ENCODE data around the gene EPS15. TPM values are rescaled to one million over a fixed set of nuclear protein-coding genes. Genes with fewer than 3 reads are reported as not detected.
A peak's percentile ranks its signal among the peaks of the same experiment; 100 is the strongest.

The EPS15 gene
- total RNA-seq, 1 experiment from 2014 or later, result 54.4 TPM

DNA sequence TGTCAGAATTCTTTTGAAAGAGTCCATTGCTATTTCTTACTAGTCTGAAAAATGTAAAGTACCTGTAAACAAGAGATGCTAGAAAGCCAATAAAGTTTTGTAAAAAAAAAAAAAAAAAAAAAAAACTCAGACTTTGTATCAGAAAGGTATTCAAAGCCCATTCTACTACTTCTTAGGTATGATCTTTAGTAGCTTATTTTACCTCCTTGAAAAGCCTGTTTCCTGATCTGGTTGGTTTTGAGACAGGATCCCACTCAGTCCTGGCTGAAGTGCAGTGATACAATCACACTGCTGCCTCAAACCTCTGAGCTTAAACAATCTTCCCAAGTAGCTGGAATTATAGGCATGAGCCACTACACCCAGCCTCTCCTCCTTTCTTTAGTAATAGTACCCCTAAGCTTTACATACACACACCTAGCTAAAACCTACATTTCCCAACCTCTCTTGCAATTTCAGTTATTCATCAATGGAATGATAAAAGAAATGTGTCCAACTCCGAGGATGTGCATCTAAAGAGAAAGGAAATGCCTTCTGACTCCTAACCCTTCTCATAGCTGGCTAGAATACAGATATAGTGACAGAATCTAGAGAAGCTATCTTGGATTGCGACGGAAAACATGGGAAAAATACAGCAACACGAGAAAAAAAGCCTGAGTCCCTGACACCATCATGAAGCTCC lies 30.6 kb downstream of the EPS15 start:
- in situ Hi-C loops (cut with HindIII; ENCODE audit: low pct_unique_long_range_greater_than_20kb, low sequenced_read_pairs), result no loop called here
- Histone ChIP-seq H3K27ac (ENCODE audit: low read length) (0 out of 2 replicates have a peak overlapping the region, but pooled peaks have one; percentile 26), H3K9me3 (ENCODE audit: control insufficient read depth, insufficient read depth, low read depth, low read length) (no peaks in the 10 kb centered on the region), H3K36me3 (ENCODE audit: control insufficient read depth, insufficient read depth, low read length) (no peaks in the 10 kb centered on the region), H3K4me3 (ENCODE audit: low read depth in 2 of 2, low read length in 2 of 2) (no peak overlapping the region), H3K27me3 (ENCODE audit: control insufficient read depth, insufficient read depth, low read length) (no peaks in the 10 kb centered on the region), H3K4me1 (ENCODE audit: control insufficient read depth, insufficient read depth, low read length) (peaks cover 24% of the 10 kb centered on the region)
- intact Hi-C loops (cut with micrococcal nuclease; ENCODE audit: unreplicated experiment), result no loop called here
- TF ChIP-seq, protein P1, sequence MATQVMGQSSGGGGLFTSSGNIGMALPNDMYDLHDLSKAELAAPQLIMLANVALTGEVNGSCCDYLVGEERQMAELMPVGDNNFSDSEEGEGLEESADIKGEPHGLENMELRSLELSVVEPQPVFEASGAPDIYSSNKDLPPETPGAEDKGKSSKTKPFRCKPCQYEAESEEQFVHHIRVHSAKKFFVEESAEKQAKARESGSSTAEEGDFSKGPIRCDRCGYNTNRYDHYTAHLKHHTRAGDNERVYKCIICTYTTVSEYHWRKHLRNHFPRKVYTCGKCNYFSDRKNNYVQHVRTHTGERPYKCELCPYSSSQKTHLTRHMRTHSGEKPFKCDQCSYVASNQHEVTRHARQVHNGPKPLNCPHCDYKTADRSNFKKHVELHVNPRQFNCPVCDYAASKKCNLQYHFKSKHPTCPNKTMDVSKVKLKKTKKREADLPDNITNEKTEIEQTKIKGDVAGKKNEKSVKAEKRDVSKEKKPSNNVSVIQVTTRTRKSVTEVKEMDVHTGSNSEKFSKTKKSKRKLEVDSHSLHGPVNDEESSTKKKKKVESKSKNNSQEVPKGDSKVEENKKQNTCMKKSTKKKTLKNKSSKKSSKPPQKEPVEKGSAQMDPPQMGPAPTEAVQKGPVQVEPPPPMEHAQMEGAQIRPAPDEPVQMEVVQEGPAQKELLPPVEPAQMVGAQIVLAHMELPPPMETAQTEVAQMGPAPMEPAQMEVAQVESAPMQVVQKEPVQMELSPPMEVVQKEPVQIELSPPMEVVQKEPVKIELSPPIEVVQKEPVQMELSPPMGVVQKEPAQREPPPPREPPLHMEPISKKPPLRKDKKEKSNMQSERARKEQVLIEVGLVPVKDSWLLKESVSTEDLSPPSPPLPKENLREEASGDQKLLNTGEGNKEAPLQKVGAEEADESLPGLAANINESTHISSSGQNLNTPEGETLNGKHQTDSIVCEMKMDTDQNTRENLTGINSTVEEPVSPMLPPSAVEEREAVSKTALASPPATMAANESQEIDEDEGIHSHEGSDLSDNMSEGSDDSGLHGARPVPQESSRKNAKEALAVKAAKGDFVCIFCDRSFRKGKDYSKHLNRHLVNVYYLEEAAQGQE (IDR thresholded peaks at IDR 0.05; ENCODE audit: insufficient read depth in 1 of 2, low read depth in 2 of 2, low read length in 1 of 2), result no peak
- TF ChIP-seq, protein P2, sequence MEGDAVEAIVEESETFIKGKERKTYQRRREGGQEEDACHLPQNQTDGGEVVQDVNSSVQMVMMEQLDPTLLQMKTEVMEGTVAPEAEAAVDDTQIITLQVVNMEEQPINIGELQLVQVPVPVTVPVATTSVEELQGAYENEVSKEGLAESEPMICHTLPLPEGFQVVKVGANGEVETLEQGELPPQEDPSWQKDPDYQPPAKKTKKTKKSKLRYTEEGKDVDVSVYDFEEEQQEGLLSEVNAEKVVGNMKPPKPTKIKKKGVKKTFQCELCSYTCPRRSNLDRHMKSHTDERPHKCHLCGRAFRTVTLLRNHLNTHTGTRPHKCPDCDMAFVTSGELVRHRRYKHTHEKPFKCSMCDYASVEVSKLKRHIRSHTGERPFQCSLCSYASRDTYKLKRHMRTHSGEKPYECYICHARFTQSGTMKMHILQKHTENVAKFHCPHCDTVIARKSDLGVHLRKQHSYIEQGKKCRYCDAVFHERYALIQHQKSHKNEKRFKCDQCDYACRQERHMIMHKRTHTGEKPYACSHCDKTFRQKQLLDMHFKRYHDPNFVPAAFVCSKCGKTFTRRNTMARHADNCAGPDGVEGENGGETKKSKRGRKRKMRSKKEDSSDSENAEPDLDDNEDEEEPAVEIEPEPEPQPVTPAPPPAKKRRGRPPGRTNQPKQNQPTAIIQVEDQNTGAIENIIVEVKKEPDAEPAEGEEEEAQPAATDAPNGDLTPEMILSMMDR (IDR thresholded peaks at IDR 0.05), result no peak
- TF ChIP-seq POLR2AphosphoS5 (IDR thresholded peaks at IDR 0.05; ENCODE audit: low read depth, low read length), result no peak
- no peak for TF ChIP-seq SIN3A (IDR thresholded peaks at IDR 0.05; ENCODE audit: borderline replicate concordance, insufficient read depth, low read depth, low read length)
- BruUV-seq (replicated peaks), result no TSS peak
- DNase-seq (ENCODE audit: low read depth, low spot score), result no peak
- ChIA-PET POLR2A (interaction anchor here (0.6 kb wide), 1 partner anchor 364 kb away, joined by 5 read pairs; no protein-coding TSS in a partner anchor), CTCF (no interaction called here)
- ATAC-seq, result peak; percentile 57; the same call in 1 of the 2 replicates

DNA sequence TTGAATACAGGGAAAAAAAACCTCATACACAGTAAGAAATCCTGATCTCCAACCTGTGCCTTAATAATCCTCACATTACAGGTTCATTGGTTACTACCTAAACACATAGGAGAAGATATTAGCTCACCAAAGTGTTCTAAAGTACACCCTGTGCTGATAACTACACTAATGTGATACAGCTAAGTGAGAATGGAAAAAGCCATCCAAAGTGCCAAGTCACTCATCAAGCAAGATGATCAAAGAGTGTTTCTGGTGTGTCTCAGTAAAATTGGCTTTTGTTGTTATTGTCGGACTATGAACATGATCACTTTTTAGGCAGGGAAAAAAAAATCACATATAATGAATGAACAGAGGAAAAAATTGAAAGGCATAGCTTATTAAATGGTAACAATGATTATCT lies 31.4 kb downstream of the EPS15 start:
- H3K36me3 ChIP-seq (ENCODE audit: control insufficient read depth, insufficient read depth, low read length), result no peaks in the 10 kb centered on the region
- H3K9me3 ChIP-seq (ENCODE audit: control insufficient read depth, insufficient read depth, low read depth, low read length), result no peaks in the 10 kb centered on the region
- in situ Hi-C loops (cut with HindIII; ENCODE audit: low pct_unique_long_range_greater_than_20kb, low sequenced_read_pairs), result no loop called here
- TF ChIP-seq, protein P1 (IDR thresholded peaks at IDR 0.05; ENCODE audit: insufficient read depth in 1 of 2, low read depth in 2 of 2, low read length in 1 of 2), result no peak
- TF ChIP-seq SIN3A (IDR thresholded peaks at IDR 0.05; ENCODE audit: borderline replicate concordance, insufficient read depth, low read depth, low read length), result no peak
- TF ChIP-seq, protein P2 (IDR thresholded peaks at IDR 0.05), result no peak
- H3K4me1 ChIP-seq (ENCODE audit: control insufficient read depth, insufficient read depth, low read length), result peaks cover 23% of the 10 kb centered on the region
- intact Hi-C loops (cut with micrococcal nuclease; ENCODE audit: unreplicated experiment), result no loop called here
- no TSS peak for BruUV-seq (replicated peaks)
- no peak overlapping the region for H3K4me3 ChIP-seq (ENCODE audit: low read depth in 2 of 2, low read length in 2 of 2)
- ChIA-PET CTCF (no interaction called here), POLR2A (interaction anchor here (0.5 kb wide), 1 partner anchor 715 kb away, joined by 3 read pairs; no protein-coding TSS in a partner anchor)
- H3K27ac ChIP-seq (ENCODE audit: low read length), result no peak overlapping the region; the same call in 1 of the 2 replicates
- DNase-seq (ENCODE audit: low read depth, low spot score) (no peak), ATAC-seq (no peak)
- H3K27me3 ChIP-seq (ENCODE audit: control insufficient read depth, insufficient read depth, low read length), result no peaks in the 10 kb centered on the region

All from Panc1 (cell line).